Natural killer cell (primary cell): Measurements from ENCODE around the gene F13B. TPM values are rescaled to one million over a fixed set of nuclear protein-coding genes. Genes with fewer than 3 reads are reported as not detected.

Source experiments
- ATAC-seq, 3 donors: fragments of 150-1000 bp in 2 of 3; fragments of 200-7000 bp in 1 of 3; cut with Tn5 transposase; 1 replicate in 1 of 3; 2 replicates in 2 of 3; pipeline ENCODE4 v1.10.0; 2021; ENCODE audit warnings: mild to moderate bottlenecking in 2 of 3, moderate library complexity in 2 of 3
- DNase-seq, 2 donors: peaks; one replicate each; pipeline versions ENCODE4 v3.0.0 to v3.0.0-alpha.2; 2013 to 2021; ENCODE audit warnings: mixed read lengths in 1 of 2
- H3K27ac ChIP-seq: one replicate; pipeline ENCODE4 v1.5.1; 2013; ENCODE audit warnings: mild to moderate bottlenecking, low read length
- H3K27me3 ChIP-seq: one replicate; pipeline ENCODE4 v1.6.1; 2013; ENCODE audit warnings: low read length; ENCODE audit not compliant: control insufficient read depth, insufficient read depth
- H3K36me3 ChIP-seq: one replicate; pipeline ENCODE4 v1.6.1; 2013; ENCODE audit warnings: low read length; ENCODE audit not compliant: control insufficient read depth, insufficient read depth
- H3K4me1 ChIP-seq: one replicate; pipeline ENCODE4 v1.6.1; 2013; ENCODE audit warnings: low read length; ENCODE audit not compliant: control insufficient read depth, insufficient read depth
- H3K4me3 ChIP-seq: one replicate; pipeline ENCODE4 v1.5.1; 2013; ENCODE audit warnings: low read length
- H3K9me3 ChIP-seq: one replicate; pipeline ENCODE4 v1.6.1; 2013; ENCODE audit warnings: low read length; ENCODE audit not compliant: control insufficient read depth, insufficient read depth
- H3K27ac Mint-ChIP-seq, 2 donors: one replicate each; pipeline ENCODE4 v1.8.0; 2022; ENCODE audit warnings: mild to moderate bottlenecking in 2 of 2, mixed read lengths in 2 of 2, moderate library complexity in 1 of 2
- H3K27me3 Mint-ChIP-seq, 2 donors: one replicate each; pipeline ENCODE4 v1.8.0; 2022; ENCODE audit warnings: low read depth in 2 of 2, mixed read lengths in 2 of 2
- H3K36me3 Mint-ChIP-seq: one replicate; pipeline ENCODE4 v1.8.0; 2022; ENCODE audit warnings: mixed read lengths
- H3K4me1 Mint-ChIP-seq, 2 donors: one replicate each; pipeline ENCODE4 v1.8.0; 2022; ENCODE audit warnings: mixed read lengths in 2 of 2
- H3K4me3 Mint-ChIP-seq: one replicate; pipeline ENCODE4 v1.8.0; 2022; ENCODE audit warnings: mild to moderate bottlenecking, moderate library complexity, mixed read lengths
- H3K9me3 Mint-ChIP-seq, 2 donors: one replicate each; pipeline ENCODE4 v1.8.0; 2022; ENCODE audit warnings: mixed read lengths in 2 of 2
- WGBS: methylation state at CpG from one replicate; pipeline ENCODE4 v1.1.7; 2013; ENCODE audit warnings: missing lambda C conversion rate; ENCODE audit not compliant: insufficient coverage; 5-methylcytosine and 5-hydroxymethylcytosine counted together
- intact Hi-C: fragments of 100-400 bp; cut with micrococcal nuclease; formaldehyde crosslinking; loops from one replicate; pipeline ENCODE4 v1.14.2; 2022
- total RNA-seq, 4 donors: library from RNA; stranded (reverse); fragments of 120-200 nt in 1 of 4; gene quantifications; one replicate each; pipeline versions ENCODE4 v1.2.3 to v1.2.4, GENCODE V29; 2013 to 2022
- TF ChIP-seq, protein P1 (sequence below): fragments of 200-600 bp; IDR thresholded peaks from one replicate; pipeline ENCODE4 v1.8.0; 2022; ENCODE audit warnings: antibody characterized with exemption

The F13B gene
- total RNA-seq, 3 donors from 2014 or later (not counting 1 experiment from before 2014, with no cell fraction given) = not detected

- no peaks in the 10 kb centered on the region for H3K4me1 ChIP-seq
- ATAC-seq = no peak
- Mint-ChIP-seq H3K36me3 (no peaks in the 10 kb centered on the region), H3K4me3 (no peak overlapping the region), H3K9me3 (no peaks in the 10 kb centered on the region), H3K4me1 (no peaks in the 10 kb centered on the region), H3K27ac (no peak overlapping the region), H3K27me3 (peaks cover 0 to 9% of the 10 kb centered on the region in 2 donors)
- H3K9me3 ChIP-seq = no peaks in the 10 kb centered on the region
- H3K27me3 ChIP-seq = no peaks in the 10 kb centered on the region
- H3K4me3 ChIP-seq = no peak overlapping the region
- TF ChIP-seq, protein P1, sequence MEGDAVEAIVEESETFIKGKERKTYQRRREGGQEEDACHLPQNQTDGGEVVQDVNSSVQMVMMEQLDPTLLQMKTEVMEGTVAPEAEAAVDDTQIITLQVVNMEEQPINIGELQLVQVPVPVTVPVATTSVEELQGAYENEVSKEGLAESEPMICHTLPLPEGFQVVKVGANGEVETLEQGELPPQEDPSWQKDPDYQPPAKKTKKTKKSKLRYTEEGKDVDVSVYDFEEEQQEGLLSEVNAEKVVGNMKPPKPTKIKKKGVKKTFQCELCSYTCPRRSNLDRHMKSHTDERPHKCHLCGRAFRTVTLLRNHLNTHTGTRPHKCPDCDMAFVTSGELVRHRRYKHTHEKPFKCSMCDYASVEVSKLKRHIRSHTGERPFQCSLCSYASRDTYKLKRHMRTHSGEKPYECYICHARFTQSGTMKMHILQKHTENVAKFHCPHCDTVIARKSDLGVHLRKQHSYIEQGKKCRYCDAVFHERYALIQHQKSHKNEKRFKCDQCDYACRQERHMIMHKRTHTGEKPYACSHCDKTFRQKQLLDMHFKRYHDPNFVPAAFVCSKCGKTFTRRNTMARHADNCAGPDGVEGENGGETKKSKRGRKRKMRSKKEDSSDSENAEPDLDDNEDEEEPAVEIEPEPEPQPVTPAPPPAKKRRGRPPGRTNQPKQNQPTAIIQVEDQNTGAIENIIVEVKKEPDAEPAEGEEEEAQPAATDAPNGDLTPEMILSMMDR = no peak
- H3K36me3 ChIP-seq = no peaks in the 10 kb centered on the region
- DNase-seq = no peak
- H3K27ac ChIP-seq = no peak overlapping the region
- 74% methylated on average over 2 of the region's 2 CpGs for WGBS
- intact Hi-C loops = no loop called here
Observed at GRCh38 chr1:197063212-197063611, 3.8 kb downstream of the F13B start.

DNA sequence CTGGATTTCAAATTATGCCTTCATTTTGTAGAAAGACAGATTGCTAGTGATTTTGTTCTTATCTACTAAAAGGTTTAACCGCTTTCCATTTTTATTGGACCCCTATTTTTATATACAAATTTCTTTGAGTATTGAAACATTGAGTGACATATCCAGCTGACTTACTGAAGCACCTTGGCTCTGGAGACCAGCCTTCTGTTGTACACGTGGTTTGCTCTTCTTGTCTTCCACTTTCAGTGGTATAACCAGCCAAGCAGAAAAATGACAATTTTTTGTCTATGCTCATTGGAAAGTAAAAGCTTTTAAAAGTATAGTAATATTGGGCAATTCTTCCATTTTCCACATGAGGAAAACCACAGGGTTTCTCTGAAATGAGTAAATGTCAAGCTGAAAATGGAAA lies 4.4 kb downstream of the F13B start:
- no peaks in the 10 kb centered on the region for H3K9me3 Mint-ChIP-seq
- H3K27me3 Mint-ChIP-seq = peaks cover 0 to 9% of the 10 kb centered on the region in 2 donors
- H3K36me3 Mint-ChIP-seq = no peaks in the 10 kb centered on the region
- ATAC-seq (no peak), DNase-seq (no peak)
- Histone ChIP-seq H3K27me3 (no peaks in the 10 kb centered on the region), H3K9me3 (no peaks in the 10 kb centered on the region), H3K4me3 (no peak overlapping the region), H3K36me3 (no peaks in the 10 kb centered on the region), H3K4me1 (no peaks in the 10 kb centered on the region), H3K27ac (no peak overlapping the region)
- no peak overlapping the region for H3K27ac Mint-ChIP-seq
- WGBS = 31% methylated on average over 1 of the region's 2 CpGs
- intact Hi-C loops = no loop called here
- no peaks in the 10 kb centered on the region for H3K4me1 Mint-ChIP-seq
- no peak overlapping the region for H3K4me3 Mint-ChIP-seq
- TF ChIP-seq, protein P1 = no peak

GRCh38 chr1:197049100-197049499 lies 18.0 kb downstream of the F13B start:
- ATAC-seq (no peak), DNase-seq (no peak)
- Mint-ChIP-seq H3K4me1 (no peaks in the 10 kb centered on the region), H3K4me3 (no peak overlapping the region), H3K27ac (no peak overlapping the region), H3K9me3 (peaks cover 2 to 5% of the 10 kb centered on the region in 2 donors), H3K27me3 (no peaks in the 10 kb centered on the region), H3K36me3 (no peaks in the 10 kb centered on the region)
- Histone ChIP-seq H3K27ac (no peak overlapping the region), H3K4me3 (no peak overlapping the region), H3K9me3 (no peaks in the 10 kb centered on the region), H3K27me3 (no peaks in the 10 kb centered on the region), H3K36me3 (no peaks in the 10 kb centered on the region), H3K4me1 (no peaks in the 10 kb centered on the region)
- TF ChIP-seq, protein P1 = no peak
- intact Hi-C loops = no loop called here

DNA sequence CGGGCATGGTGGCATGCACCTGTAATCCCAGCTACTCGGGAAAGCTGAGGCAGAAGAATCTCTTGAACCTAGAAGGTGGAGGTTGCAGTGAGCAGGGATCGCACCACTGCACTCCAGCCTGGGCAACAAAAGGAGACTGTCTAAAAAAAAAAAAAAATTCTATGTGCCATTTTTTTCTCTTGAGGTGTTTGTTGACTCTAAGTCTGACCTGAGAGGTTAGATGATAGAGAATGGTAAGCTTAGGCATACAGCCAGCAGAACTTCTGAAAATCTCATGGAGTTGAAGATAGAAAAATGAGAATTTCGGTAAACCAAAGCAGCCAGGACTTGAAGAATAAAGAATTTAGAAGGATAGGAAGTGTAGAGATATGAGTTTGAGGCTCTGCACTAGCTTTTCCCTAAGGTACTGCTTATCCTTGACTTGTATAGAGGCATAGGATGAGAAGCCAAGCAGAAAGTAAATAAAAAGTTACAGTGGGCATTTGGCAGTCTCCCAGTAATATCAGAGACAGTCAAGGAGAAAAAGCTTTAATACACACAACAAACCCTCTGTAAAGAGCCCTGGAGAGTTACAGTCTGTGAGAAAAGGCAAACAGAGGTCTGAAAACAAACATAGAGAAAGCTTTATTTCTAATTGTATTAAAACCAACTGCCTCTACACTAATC lies 24.3 kb downstream of the F13B start:
- Histone ChIP-seq H3K4me3 (no peak overlapping the region), H3K27me3 (no peaks in the 10 kb centered on the region), H3K36me3 (no peaks in the 10 kb centered on the region), H3K9me3 (no peaks in the 10 kb centered on the region), H3K27ac (no peak overlapping the region), H3K4me1 (no peaks in the 10 kb centered on the region)
- TF ChIP-seq, protein P1 = no peak
- Mint-ChIP-seq H3K27me3 (peaks cover 0 to 11% of the 10 kb centered on the region in 2 donors), H3K27ac (no peak overlapping the region), H3K4me1 (no peaks in the 10 kb centered on the region), H3K36me3 (no peaks in the 10 kb centered on the region), H3K9me3 (peaks cover 2 to 5% of the 10 kb centered on the region in 2 donors), H3K4me3 (no peak overlapping the region)
- no peak for DNase-seq
- intact Hi-C loops = no loop called here
- WGBS = 65% methylated on average over 2 of the region's 4 CpGs
- no peak for ATAC-seq
